NB4 (cell line): ENCODE results near the gene DAB2IP.

Source experiments
- DNase-seq: peaks from one replicate; pipeline ENCODE4 v3.0.0; 2010; ENCODE audit warnings: low read depth
- H3K4me3 ChIP-seq: one replicate; pipeline ENCODE4 v1.5.1; 2011; ENCODE audit warnings: mild to moderate bottlenecking, low read depth, low read length, moderate library complexity
- MAX ChIP-seq: IDR thresholded peaks from 2 replicates; pipeline ENCODE4 v1.6.1; 2011; ENCODE audit warnings: low read depth, low read length
- MYC ChIP-seq: IDR thresholded peaks from 2 replicates; pipeline ENCODE4 v1.6.1; 2011; ENCODE audit warnings: low read depth, low read length
- POLR2A ChIP-seq: IDR thresholded peaks from 2 replicates; pipeline ENCODE4 v1.6.1; 2011; ENCODE audit warnings: mild to moderate bottlenecking; ENCODE audit not compliant: insufficient read length; ENCODE audit errors: extremely low read depth
- TF ChIP-seq, protein P1 (sequence below): IDR thresholded peaks from one replicate; pipeline ENCODE4 v1.5.1; 2012; ENCODE audit warnings: low read depth, low read length

Gene DAB2IP

GRCh38 chr9:121744002-121744686 lies 92.7 kb downstream of the DAB2IP start:
- H3K4me3 ChIP-seq: no peak overlapping the region
- peak; percentile 59 for DNase-seq
- no peak for TF ChIP-seq MYC
- TF ChIP-seq MAX: no peak
- TF ChIP-seq, protein P1, sequence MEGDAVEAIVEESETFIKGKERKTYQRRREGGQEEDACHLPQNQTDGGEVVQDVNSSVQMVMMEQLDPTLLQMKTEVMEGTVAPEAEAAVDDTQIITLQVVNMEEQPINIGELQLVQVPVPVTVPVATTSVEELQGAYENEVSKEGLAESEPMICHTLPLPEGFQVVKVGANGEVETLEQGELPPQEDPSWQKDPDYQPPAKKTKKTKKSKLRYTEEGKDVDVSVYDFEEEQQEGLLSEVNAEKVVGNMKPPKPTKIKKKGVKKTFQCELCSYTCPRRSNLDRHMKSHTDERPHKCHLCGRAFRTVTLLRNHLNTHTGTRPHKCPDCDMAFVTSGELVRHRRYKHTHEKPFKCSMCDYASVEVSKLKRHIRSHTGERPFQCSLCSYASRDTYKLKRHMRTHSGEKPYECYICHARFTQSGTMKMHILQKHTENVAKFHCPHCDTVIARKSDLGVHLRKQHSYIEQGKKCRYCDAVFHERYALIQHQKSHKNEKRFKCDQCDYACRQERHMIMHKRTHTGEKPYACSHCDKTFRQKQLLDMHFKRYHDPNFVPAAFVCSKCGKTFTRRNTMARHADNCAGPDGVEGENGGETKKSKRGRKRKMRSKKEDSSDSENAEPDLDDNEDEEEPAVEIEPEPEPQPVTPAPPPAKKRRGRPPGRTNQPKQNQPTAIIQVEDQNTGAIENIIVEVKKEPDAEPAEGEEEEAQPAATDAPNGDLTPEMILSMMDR: peak; percentile 65
- no peak for TF ChIP-seq POLR2A

DNA sequence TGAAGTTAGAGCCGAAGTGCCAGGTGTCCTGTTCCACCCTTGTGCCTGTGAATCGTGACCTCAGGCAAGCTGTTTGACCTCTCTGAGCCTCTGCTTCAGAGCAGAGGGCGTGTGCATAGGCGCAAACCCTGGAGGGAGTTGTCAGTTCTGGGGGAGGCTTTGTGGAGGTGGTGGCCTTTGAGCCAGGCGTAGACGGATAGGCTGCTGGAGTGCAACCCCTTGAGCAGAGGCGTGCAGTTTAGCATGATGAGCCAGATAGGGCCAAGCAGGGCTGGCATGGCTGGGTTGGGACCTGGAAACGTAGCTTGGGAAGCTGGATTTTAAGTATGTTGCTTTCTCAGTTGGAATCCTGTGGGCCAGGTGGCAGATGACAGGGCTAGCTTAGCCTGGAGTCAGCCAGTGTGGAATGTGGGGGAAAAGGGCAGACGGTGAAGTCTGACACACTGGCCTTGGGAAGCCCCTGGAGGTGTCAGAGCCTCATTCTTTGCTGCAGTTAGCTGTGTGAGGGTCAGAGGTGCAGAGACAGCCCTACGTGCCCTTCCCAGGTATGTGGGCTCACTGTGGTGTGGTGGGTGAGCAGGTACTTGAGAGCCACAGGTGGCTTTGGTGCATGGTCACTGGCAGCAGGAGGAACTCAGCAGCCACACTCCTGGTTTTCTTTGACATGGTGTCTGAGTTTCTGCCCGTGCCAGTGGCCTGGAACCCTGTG lies 93.4 kb downstream of the DAB2IP start:
- TF ChIP-seq POLR2A (no peak), MAX (no peak), MYC (no peak)
- TF ChIP-seq, protein P1: no peak
- H3K4me3 ChIP-seq: no peak overlapping the region
- DNase-seq: no peak

GRCh38 chr9:121745396-121745695 lies 93.9 kb downstream of the DAB2IP start:
- DNase-seq: no peak
- no peak overlapping the region for H3K4me3 ChIP-seq
- no peak for TF ChIP-seq MYC
- TF ChIP-seq, protein P1: no peak
- TF ChIP-seq POLR2A: no peak
- no peak for TF ChIP-seq MAX

- H3K4me3 ChIP-seq: no peak overlapping the region
- TF ChIP-seq MYC (no peak), POLR2A (no peak), MAX (no peak)
- TF ChIP-seq, protein P1: no peak
- DNase-seq: no peak
These were observed 95.0 kb downstream of the DAB2IP start for GRCh38 chr9:121746411-121746810.

DNA sequence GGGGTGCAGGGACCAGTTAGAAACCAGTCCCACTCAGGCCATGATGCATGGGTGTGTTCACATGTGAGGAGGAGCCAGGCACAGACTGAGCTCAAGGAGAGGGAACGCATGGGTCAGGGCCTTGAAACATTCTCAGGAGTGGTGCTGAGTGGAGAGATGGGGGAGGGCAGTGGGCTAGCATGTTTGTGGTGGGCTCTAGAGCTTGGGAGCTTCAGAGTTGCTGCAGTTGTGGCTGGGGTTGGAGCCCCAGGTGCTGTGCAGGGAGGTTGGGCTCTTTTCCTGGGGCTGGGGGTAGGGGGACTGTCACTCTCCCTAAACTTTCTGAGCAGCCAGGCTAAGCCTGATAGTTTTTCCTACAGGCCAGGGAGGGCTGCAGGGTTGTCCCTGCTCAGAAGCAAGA lies 95.4 kb downstream of the DAB2IP start:
- no peak overlapping the region for H3K4me3 ChIP-seq
- DNase-seq: no peak
- no peak for TF ChIP-seq POLR2A
- no peak for TF ChIP-seq MAX
- TF ChIP-seq, protein P1: no peak
- no peak for TF ChIP-seq MYC

GRCh38 chr9:121748074-121748473 lies 96.6 kb downstream of the DAB2IP start:
- TF ChIP-seq POLR2A: no peak
- no peak for DNase-seq
- no peak overlapping the region for H3K4me3 ChIP-seq
